ENCODE measurements around the gene DLGAP1.
A peak's percentile ranks its signal among the peaks of the same experiment; 100 is the strongest.

The DLGAP1 gene

DNA sequence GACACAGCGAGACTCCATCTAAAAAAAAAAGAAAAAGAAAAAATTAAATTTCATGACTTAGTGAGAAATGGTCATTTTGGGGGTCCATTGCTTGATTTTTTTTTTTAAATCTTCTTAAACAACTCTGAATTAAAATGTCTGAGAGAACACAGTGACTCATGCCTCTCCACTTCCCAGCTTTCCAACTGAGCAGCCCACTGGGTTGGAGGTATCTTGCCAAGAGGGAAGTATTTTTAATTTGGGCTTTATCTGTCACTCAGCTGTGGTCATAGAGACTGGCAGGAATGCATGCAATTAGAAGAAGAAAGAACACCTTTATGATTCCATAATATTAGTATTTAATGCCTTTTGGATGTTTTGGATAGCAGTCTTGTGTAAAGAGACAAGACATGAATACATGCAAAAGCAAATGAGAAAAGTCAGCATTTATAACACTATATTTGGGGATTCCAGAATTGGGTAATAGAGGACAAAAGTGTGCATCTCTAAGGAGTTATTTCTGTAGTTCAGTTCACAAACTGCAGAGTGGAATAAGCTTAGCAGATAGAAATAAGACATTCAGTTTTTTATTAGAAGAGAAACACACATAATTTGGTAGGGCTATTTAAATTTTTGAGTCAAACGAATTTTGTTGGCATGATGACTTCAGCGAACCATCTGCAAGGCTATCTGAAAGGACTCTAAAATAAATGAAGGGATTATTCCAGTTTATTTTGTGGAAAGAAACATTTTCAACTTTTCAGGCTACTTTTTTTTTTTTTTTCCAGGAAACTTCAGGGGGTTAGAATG lies 750.4 kb downstream of the DLGAP1 start:
- no peak overlapping the region for H3K27ac ChIP-seq (ENCODE audit: extremely low read depth, low read depth, low read length)
- H3K9me3 ChIP-seq (ENCODE audit: control insufficient read depth, insufficient read depth, low read depth, low read length): no peaks in the 10 kb centered on the region
- H3K36me3 ChIP-seq (ENCODE audit: control insufficient read depth in 2 of 2, insufficient read depth in 1 of 2, low read length in 2 of 2): no peaks in the 10 kb centered on the region
- ChIA-PET POLR2A (no interaction called here), CTCF (interaction anchor here (0.6 to 4.6 kb wide), 14 partner anchors 12 to 1879 kb away, joined by 3 to 43 read pairs (median 4); no protein-coding TSS in a partner anchor)
- H3K4me1 ChIP-seq (ENCODE audit: control insufficient read depth, insufficient read depth, low read length): no peaks in the 10 kb centered on the region
- H3K4me3 ChIP-seq (ENCODE audit: low read depth, low read length): no peak overlapping the region
- no peak for TF ChIP-seq ZNF416 (tag by site-specific recombination; IDR thresholded peaks at IDR 0.05)
- TF ChIP-seq, protein P1, sequence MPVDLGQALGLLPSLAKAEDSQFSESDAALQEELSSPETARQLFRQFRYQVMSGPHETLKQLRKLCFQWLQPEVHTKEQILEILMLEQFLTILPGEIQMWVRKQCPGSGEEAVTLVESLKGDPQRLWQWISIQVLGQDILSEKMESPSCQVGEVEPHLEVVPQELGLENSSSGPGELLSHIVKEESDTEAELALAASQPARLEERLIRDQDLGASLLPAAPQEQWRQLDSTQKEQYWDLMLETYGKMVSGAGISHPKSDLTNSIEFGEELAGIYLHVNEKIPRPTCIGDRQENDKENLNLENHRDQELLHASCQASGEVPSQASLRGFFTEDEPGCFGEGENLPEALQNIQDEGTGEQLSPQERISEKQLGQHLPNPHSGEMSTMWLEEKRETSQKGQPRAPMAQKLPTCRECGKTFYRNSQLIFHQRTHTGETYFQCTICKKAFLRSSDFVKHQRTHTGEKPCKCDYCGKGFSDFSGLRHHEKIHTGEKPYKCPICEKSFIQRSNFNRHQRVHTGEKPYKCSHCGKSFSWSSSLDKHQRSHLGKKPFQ (tag by site-specific recombination; IDR thresholded peaks at IDR 0.05): no peak
- no peak for TF ChIP-seq WT1 (tag by site-specific recombination; IDR thresholded peaks at IDR 0.05)
- no peak for TF ChIP-seq ZNF155 (tag by site-specific recombination; IDR thresholded peaks at IDR 0.05)
- TF ChIP-seq, protein P2, sequence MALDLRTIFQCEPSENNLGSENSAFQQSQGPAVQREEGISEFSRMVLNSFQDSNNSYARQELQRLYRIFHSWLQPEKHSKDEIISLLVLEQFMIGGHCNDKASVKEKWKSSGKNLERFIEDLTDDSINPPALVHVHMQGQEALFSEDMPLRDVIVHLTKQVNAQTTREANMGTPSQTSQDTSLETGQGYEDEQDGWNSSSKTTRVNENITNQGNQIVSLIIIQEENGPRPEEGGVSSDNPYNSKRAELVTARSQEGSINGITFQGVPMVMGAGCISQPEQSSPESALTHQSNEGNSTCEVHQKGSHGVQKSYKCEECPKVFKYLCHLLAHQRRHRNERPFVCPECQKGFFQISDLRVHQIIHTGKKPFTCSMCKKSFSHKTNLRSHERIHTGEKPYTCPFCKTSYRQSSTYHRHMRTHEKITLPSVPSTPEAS (tag by site-specific recombination; IDR thresholded peaks at IDR 0.05): no peak
- TF ChIP-seq ZNF221 (tag by site-specific recombination; IDR thresholded peaks at IDR 0.05; ENCODE audit: borderline replicate concordance): no peak
- TF ChIP-seq ZNF169 (tag by site-specific recombination; IDR thresholded peaks at IDR 0.05): no peak
- no peak for TF ChIP-seq ZNF10 (tag by site-specific recombination; IDR thresholded peaks at IDR 0.05)
- TF ChIP-seq, protein P3, sequence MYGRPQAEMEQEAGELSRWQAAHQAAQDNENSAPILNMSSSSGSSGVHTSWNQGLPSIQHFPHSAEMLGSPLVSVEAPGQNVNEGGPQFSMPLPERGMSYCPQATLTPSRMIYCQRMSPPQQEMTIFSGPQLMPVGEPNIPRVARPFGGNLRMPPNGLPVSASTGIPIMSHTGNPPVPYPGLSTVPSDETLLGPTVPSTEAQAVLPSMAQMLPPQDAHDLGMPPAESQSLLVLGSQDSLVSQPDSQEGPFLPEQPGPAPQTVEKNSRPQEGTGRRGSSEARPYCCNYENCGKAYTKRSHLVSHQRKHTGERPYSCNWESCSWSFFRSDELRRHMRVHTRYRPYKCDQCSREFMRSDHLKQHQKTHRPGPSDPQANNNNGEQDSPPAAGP (tag by site-specific recombination; IDR thresholded peaks at IDR 0.05): no peak
- no peak for TF ChIP-seq SP2 (tag by site-specific recombination; IDR thresholded peaks at IDR 0.05)
- TF ChIP-seq KLF8 (tag by site-specific recombination; IDR thresholded peaks at IDR 0.05): no peak
- no peak for TF ChIP-seq KLF7 (tag by site-specific recombination; IDR thresholded peaks at IDR 0.05; ENCODE audit: borderline replicate concordance)
- TF ChIP-seq ZNF830 (tag by site-specific recombination; IDR thresholded peaks at IDR 0.05; ENCODE audit: low read depth): no peak
- TF ChIP-seq KLF10 (tag by site-specific recombination; IDR thresholded peaks at IDR 0.05): no peak

DNA sequence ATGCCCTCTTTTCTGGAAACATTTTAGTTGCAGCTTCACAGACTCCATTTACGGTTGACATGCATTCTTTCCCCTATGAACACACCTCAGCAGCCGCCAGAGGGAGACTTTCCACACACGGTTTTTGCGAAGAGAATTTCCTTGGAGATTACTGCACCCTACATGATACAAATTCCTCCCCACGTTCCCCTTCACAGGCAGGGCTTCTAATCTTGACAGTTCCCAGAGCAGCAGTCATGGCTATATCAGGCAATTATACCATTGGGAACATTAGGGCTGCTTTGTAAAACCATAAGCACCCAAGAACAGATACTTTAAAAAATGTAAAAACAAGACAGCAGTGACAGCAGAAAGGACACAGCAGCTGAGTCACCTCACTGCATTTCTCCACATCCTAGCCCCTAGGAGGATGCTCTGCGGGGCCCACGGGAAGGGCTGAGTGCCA lies 751.4 kb downstream of the DLGAP1 start:
- POLR2A ChIA-PET: no interaction called here
- H3K36me3 ChIP-seq (ENCODE audit: control insufficient read depth in 2 of 2, insufficient read depth in 1 of 2, low read length in 2 of 2): no peaks in the 10 kb centered on the region
- no peak overlapping the region for H3K4me3 ChIP-seq (ENCODE audit: low read depth, low read length)
- CTCF ChIA-PET: interaction anchor here (0.6 to 4.6 kb wide), 24 partner anchors 11 to 476 kb away, joined by 3 to 43 read pairs (median 4); no protein-coding TSS in a partner anchor
- H3K4me1 ChIP-seq (ENCODE audit: control insufficient read depth, insufficient read depth, low read length): no peaks in the 10 kb centered on the region
- H3K27ac ChIP-seq (ENCODE audit: extremely low read depth, low read depth, low read length): no peak overlapping the region
- no peaks in the 10 kb centered on the region for H3K9me3 ChIP-seq (ENCODE audit: control insufficient read depth, insufficient read depth, low read depth, low read length)
- TF ChIP-seq, protein P4, sequence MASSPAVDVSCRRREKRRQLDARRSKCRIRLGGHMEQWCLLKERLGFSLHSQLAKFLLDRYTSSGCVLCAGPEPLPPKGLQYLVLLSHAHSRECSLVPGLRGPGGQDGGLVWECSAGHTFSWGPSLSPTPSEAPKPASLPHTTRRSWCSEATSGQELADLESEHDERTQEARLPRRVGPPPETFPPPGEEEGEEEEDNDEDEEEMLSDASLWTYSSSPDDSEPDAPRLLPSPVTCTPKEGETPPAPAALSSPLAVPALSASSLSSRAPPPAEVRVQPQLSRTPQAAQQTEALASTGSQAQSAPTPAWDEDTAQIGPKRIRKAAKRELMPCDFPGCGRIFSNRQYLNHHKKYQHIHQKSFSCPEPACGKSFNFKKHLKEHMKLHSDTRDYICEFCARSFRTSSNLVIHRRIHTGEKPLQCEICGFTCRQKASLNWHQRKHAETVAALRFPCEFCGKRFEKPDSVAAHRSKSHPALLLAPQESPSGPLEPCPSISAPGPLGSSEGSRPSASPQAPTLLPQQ (tag by site-specific recombination; IDR thresholded peaks at IDR 0.05): peak; percentile 65; the same call in 1 of the 2 replicates
- TF ChIP-seq TRIM28 (IDR thresholded peaks at IDR 0.05; ENCODE audit: borderline replicate concordance, low read length): no peak
- no peak for TF ChIP-seq ZNF24 (tag by site-specific recombination; IDR thresholded peaks at IDR 0.05)
- peak; percentile 51 for TF ChIP-seq ZNF654 (tag by site-specific recombination; IDR thresholded peaks at IDR 0.05; ENCODE audit: low read depth)
- TF ChIP-seq ZNF248 (tag by site-specific recombination; IDR thresholded peaks at IDR 0.05): no peak
- TF ChIP-seq, protein P5, sequence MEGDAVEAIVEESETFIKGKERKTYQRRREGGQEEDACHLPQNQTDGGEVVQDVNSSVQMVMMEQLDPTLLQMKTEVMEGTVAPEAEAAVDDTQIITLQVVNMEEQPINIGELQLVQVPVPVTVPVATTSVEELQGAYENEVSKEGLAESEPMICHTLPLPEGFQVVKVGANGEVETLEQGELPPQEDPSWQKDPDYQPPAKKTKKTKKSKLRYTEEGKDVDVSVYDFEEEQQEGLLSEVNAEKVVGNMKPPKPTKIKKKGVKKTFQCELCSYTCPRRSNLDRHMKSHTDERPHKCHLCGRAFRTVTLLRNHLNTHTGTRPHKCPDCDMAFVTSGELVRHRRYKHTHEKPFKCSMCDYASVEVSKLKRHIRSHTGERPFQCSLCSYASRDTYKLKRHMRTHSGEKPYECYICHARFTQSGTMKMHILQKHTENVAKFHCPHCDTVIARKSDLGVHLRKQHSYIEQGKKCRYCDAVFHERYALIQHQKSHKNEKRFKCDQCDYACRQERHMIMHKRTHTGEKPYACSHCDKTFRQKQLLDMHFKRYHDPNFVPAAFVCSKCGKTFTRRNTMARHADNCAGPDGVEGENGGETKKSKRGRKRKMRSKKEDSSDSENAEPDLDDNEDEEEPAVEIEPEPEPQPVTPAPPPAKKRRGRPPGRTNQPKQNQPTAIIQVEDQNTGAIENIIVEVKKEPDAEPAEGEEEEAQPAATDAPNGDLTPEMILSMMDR (tag by site-specific recombination; IDR thresholded peaks at IDR 0.05): peak; percentile 77
- TF ChIP-seq ZFP3 (tag by site-specific recombination; IDR thresholded peaks at IDR 0.05; ENCODE audit: low read depth): no peak
- TF ChIP-seq, protein P6, sequence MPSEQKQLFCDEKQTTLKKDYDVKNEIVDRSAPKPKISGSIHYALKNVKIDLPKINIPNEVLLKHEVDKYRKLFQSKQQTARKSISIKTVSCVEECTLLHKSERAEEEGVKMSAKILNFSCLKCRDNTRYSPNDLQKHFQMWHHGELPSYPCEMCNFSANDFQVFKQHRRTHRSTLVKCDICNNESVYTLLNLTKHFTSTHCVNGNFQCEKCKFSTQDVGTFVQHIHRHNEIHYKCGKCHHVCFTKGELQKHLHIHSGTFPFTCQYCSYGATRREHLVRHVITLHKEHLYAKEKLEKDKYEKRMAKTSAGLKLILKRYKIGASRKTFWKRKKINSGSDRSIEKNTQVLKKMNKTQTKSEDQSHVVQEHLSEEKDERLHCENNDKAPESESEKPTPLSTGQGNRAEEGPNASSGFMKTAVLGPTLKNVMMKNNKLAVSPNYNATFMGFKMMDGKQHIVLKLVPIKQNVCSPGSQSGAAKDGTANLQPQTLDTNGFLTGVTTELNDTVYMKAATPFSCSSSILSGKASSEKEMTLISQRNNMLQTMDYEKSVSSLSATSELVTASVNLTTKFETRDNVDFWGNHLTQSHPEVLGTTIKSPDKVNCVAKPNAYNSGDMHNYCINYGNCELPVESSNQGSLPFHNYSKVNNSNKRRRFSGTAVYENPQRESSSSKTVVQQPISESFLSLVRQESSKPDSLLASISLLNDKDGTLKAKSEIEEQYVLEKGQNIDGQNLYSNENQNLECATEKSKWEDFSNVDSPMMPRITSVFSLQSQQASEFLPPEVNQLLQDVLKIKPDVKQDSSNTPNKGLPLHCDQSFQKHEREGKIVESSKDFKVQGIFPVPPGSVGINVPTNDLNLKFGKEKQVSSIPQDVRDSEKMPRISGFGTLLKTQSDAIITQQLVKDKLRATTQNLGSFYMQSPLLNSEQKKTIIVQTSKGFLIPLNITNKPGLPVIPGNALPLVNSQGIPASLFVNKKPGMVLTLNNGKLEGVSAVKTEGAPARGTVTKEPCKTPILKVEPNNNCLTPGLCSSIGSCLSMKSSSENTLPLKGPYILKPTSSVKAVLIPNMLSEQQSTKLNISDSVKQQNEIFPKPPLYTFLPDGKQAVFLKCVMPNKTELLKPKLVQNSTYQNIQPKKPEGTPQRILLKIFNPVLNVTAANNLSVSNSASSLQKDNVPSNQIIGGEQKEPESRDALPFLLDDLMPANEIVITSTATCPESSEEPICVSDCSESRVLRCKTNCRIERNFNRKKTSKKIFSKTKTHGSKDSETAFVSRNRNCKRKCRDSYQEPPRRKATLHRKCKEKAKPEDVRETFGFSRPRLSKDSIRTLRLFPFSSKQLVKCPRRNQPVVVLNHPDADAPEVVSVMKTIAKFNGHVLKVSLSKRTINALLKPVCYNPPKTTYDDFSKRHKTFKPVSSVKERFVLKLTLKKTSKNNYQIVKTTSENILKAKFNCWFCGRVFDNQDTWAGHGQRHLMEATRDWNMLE (tag by site-specific recombination; conservative IDR thresholded peaks at IDR 0.05; ENCODE audit: low read depth): no peak
- no peak for TF ChIP-seq ZBTB20 (tag by site-specific recombination; IDR thresholded peaks at IDR 0.05)
